ENCODE data around the gene DNAAF2.

Gene DNAAF2

GRCh38 chr14:49633640-49634546 lies 1.2 kb downstream of the DNAAF2 start (continued):
- TF ChIP-seq INSM2 (tag by site-specific recombination; IDR thresholded peaks at IDR 0.05) (no peak), ZBTB6 (tag by site-specific recombination; IDR thresholded peaks at IDR 0.05) (no peak), ZNF555 (tag by site-specific recombination; conservative IDR thresholded peaks at IDR 0.05) (no peak), ZFP3 (tag by site-specific recombination; IDR thresholded peaks at IDR 0.05; ENCODE audit: low read depth) (no peak), ZNF544 (tag by site-specific recombination; IDR thresholded peaks at IDR 0.05) (no peak), ZNF473 (tag by site-specific recombination; IDR thresholded peaks at IDR 0.05) (no peak), PRDM6 (tag by site-specific recombination; IDR thresholded peaks at IDR 0.05) (no peak), ZFP41 (tag by site-specific recombination; IDR thresholded peaks at IDR 0.05; ENCODE audit: borderline replicate concordance) (no peak), BCL11A (tag by site-specific recombination; IDR thresholded peaks at IDR 0.05; ENCODE audit: low read depth) (no peak), ZNF701 (tag by site-specific recombination; IDR thresholded peaks at IDR 0.05) (no peak), RBAK (tag by site-specific recombination; IDR thresholded peaks at IDR 0.05) (no peak), ZIC2 (tag by site-specific recombination; IDR thresholded peaks at IDR 0.05) (peak; percentile 27; the same call in 1 of the 2 replicates), ZBTB48 (tag by site-specific recombination; IDR thresholded peaks at IDR 0.05) (peak; percentile 67; the same call in 1 of the 2 replicates), ZNF645 (tag by site-specific recombination; IDR thresholded peaks at IDR 0.05) (no peak), ZBTB20 (tag by site-specific recombination; IDR thresholded peaks at IDR 0.05) (peak; percentile 87), ZNF146 (tag by site-specific recombination; IDR thresholded peaks at IDR 0.05) (no peak), KLF7 (tag by site-specific recombination; IDR thresholded peaks at IDR 0.05; ENCODE audit: borderline replicate concordance) (0 out of 2 replicates have a peak, but pooled peaks have one; percentile 12), ZNF174 (tag by site-specific recombination; IDR thresholded peaks at IDR 0.05) (no peak), ZNF76 (tag by site-specific recombination; IDR thresholded peaks at IDR 0.05; ENCODE audit: borderline replicate concordance, low read depth) (peak; percentile 91), ZNF2 (tag by site-specific recombination; IDR thresholded peaks at IDR 0.05) (peak; percentile 94), ZNF121 (tag by site-specific recombination; IDR thresholded peaks at IDR 0.05) (no peak), ZNF433 (tag by site-specific recombination; IDR thresholded peaks at IDR 0.05; ENCODE audit: low read depth) (no peak), ZNF596 (tag by site-specific recombination; IDR thresholded peaks at IDR 0.05) (peak; percentile 4; the same call in 1 of the 2 replicates), ZNF350 (tag by site-specific recombination; IDR thresholded peaks at IDR 0.05) (no peak), ZNF24 (tag by site-specific recombination; IDR thresholded peaks at IDR 0.05) (peak; percentile 68; the same call in 1 of the 2 replicates), PRDM1 (tag by site-specific recombination; IDR thresholded peaks at IDR 0.05) (no peak), ZNF341 (tag by site-specific recombination; IDR thresholded peaks at IDR 0.05; ENCODE audit: low read depth) (peak; percentile 75), ZNF664 (tag by site-specific recombination; IDR thresholded peaks at IDR 0.05) (no peak), ZBTB26 (tag by site-specific recombination; optimal IDR thresholded peaks at IDR 0.05) (peak; percentile 72), CTCF (tag by site-specific recombination; IDR thresholded peaks at IDR 0.05) (peak; percentile 94), ZNF292 (tag by site-specific recombination; IDR thresholded peaks at IDR 0.05; ENCODE audit: borderline replicate concordance, low read depth) (no peak), ZNF529 (tag by site-specific recombination; IDR thresholded peaks at IDR 0.05; ENCODE audit: insufficient replicate concordance) (no peak)
